Ishikawa (cell line): ENCODE data around the gene HERC4.

ENCODE experiments used
- CEBPB ChIP-seq: IDR thresholded peaks from 2 replicates; pipeline ENCODE4 v1.6.1; 2012
- CREB1 ChIP-seq: IDR thresholded peaks from 2 replicates; pipeline ENCODE4 v1.6.1; 2012; ENCODE audit warnings: low read depth
- EGR1 ChIP-seq: IDR thresholded peaks from 2 replicates; pipeline ENCODE4 v1.6.1; 2012
- EP300 ChIP-seq: IDR thresholded peaks from 2 replicates; pipeline ENCODE4 v1.6.1; 2012; ENCODE audit warnings: borderline replicate concordance
- FOXM1 ChIP-seq: IDR thresholded peaks from 2 replicates; pipeline ENCODE4 v1.6.1; 2012; ENCODE audit warnings: low read depth, borderline replicate concordance
- MAX ChIP-seq: IDR thresholded peaks from 2 replicates; pipeline ENCODE4 v1.6.1; 2012
- NFIC ChIP-seq: IDR thresholded peaks from 2 replicates; pipeline ENCODE4 v1.6.1; 2012
- RAD21 ChIP-seq: IDR thresholded peaks from 2 replicates; pipeline ENCODE4 v1.6.1; 2012; ENCODE audit warnings: low read depth
- REST ChIP-seq: IDR thresholded peaks from 2 replicates; pipeline ENCODE4 v1.6.1; 2012; ENCODE audit warnings: low read depth, mild to moderate bottlenecking
- TAF1 ChIP-seq: IDR thresholded peaks from 2 replicates; pipeline ENCODE4 v1.6.1; 2012; ENCODE audit warnings: low read depth, mild to moderate bottlenecking
- TCF12 ChIP-seq: IDR thresholded peaks from 2 replicates; pipeline ENCODE4 v1.6.1; 2012; ENCODE audit warnings: low read depth
- TEAD4 ChIP-seq: IDR thresholded peaks from 2 replicates; pipeline ENCODE4 v1.6.1; 2012
- USF1 ChIP-seq: IDR thresholded peaks from 2 replicates; pipeline ENCODE4 v1.6.1; 2012
- YY1 ChIP-seq: IDR thresholded peaks from 2 replicates; pipeline ENCODE4 v1.6.1; 2012; ENCODE audit warnings: low read depth
- ZBTB7A ChIP-seq: IDR thresholded peaks from 2 replicates; pipeline ENCODE4 v1.6.1; 2012; ENCODE audit warnings: low read depth

The HERC4 gene

GRCh38 chr10:68101066-68101465 lies 26.0 kb upstream of the HERC4 start:
- TF ChIP-seq USF1 (no peak), EGR1 (no peak), EP300 (no peak), MAX (no peak), TEAD4 (no peak), REST (no peak), NFIC (no peak), YY1 (no peak), CEBPB (no peak), FOXM1 (no peak), TCF12 (no peak), TAF1 (no peak), ZBTB7A (no peak)

GRCh38 chr10:68099736-68100135 lies 24.7 kb upstream of the HERC4 start:
- no peak for TF ChIP-seq ZBTB7A

- TF ChIP-seq ZBTB7A, result no peak
- TF ChIP-seq MAX, result peak; percentile 41; the same call in 1 of the 2 replicates
- no peak for TF ChIP-seq FOXM1
- TF ChIP-seq EP300, result peak; percentile 73; the same call in 1 of the 2 replicates
- TF ChIP-seq CEBPB, result 0 out of 2 replicates have a peak, but pooled peaks have one; percentile 48
- no peak for TF ChIP-seq YY1
- peak; percentile 94 for TF ChIP-seq NFIC
- TF ChIP-seq TCF12, result peak; percentile 63; the same call in 1 of the 2 replicates
- peak; percentile 83 for TF ChIP-seq TEAD4
- TF ChIP-seq USF1, result no peak
Measured at GRCh38 chr10:68096913-68097516, 21.9 kb upstream of the HERC4 start.

GRCh38 chr10:68095153-68095552 lies 20.1 kb upstream of the HERC4 start:
- no peak for TF ChIP-seq EP300
- TF ChIP-seq EGR1, result no peak
- TF ChIP-seq FOXM1, result no peak
- no peak for TF ChIP-seq USF1
- TF ChIP-seq TEAD4, result peak; percentile 33; the same call in 1 of the 2 replicates
- TF ChIP-seq TAF1, result no peak
- TF ChIP-seq CREB1, result no peak
- TF ChIP-seq ZBTB7A, result no peak

GRCh38 chr10:68092512-68092911 lies 17.4 kb upstream of the HERC4 start:
- TF ChIP-seq YY1 (no peak), TEAD4 (no peak), CEBPB (no peak), NFIC (no peak), ZBTB7A (no peak), TCF12 (no peak), FOXM1 (no peak), EP300 (no peak), CREB1 (no peak), RAD21 (no peak), REST (no peak), EGR1 (no peak), USF1 (no peak), TAF1 (no peak), MAX (no peak)
